GM19467 (cell line): ENCODE results near the gene UCKL1.
"Not testable (repeated sequence)": the region's sequence is repeated elsewhere in the genome, so short reads cannot be mapped to it uniquely, and the experiment has no call there.

ENCODE experiments used
- ATAC-seq: cut with Tn5 transposase; IDR thresholded peaks from one replicate; pipeline ENCODE4 v1.9.1; 2021; ENCODE audit warnings: mild to moderate bottlenecking, moderate library complexity; ENCODE audit not compliant: unreplicated experiment

The UCKL1 gene

DNA sequence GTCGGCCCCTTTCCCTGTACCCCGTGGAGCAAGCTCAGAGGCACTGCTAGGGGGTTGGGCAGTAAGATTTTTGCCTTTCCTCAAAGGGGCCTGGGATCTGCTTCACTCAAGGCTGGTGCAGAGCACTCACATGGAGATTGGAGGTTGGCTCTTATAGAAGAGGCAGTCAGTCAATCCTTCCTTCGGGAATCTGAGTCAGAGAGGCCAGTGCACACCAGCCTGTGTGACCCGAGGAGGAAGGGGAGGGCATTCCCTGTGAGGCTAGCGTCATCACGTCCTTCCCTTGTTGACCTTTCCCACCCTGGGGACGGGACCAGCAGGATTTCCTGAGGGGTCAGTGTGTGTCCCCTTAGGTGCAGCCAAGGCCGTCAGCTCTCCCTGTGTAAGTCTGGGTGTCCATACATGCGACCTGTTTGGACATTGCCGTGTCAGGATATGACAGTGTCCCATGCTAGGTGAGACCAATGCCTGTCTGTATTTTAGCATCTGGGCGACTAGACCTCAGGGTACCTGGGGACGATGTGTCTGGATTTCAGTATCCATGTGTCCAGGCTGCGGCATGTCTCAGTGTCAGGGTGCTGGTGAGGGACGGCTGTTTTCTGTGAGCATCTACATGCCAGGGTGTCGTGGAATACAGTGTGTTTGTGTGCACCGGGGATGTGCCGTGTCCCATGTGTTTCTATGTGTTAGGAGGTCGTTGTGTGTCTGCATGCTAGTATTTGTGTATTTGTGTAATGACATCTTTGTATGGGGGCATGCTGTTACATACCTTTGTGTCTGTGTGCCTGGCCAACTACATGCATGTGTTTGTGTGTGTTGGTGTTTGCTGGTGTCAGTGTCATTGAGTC is 16.3 kb upstream of the UCKL1 start:
- no peak for ATAC-seq

GRCh38 chr20:63971960-63972311 is 15.7 kb upstream of the UCKL1 start:
- not testable (repeated sequence) for ATAC-seq

- no peak for ATAC-seq
These were observed 14.7 kb upstream of the UCKL1 start for GRCh38 chr20:63970714-63971431.

- no peak for ATAC-seq
These were observed 13.9 kb upstream of the UCKL1 start, which contains the start of gene ZNF512B for GRCh38 chr20:63969838-63970713. Gene ZNF512B, minus strand, starts transcription at chr20:63969930. Its CDS starts 1,980 bp downstream, at chr20:63967950.

DNA sequence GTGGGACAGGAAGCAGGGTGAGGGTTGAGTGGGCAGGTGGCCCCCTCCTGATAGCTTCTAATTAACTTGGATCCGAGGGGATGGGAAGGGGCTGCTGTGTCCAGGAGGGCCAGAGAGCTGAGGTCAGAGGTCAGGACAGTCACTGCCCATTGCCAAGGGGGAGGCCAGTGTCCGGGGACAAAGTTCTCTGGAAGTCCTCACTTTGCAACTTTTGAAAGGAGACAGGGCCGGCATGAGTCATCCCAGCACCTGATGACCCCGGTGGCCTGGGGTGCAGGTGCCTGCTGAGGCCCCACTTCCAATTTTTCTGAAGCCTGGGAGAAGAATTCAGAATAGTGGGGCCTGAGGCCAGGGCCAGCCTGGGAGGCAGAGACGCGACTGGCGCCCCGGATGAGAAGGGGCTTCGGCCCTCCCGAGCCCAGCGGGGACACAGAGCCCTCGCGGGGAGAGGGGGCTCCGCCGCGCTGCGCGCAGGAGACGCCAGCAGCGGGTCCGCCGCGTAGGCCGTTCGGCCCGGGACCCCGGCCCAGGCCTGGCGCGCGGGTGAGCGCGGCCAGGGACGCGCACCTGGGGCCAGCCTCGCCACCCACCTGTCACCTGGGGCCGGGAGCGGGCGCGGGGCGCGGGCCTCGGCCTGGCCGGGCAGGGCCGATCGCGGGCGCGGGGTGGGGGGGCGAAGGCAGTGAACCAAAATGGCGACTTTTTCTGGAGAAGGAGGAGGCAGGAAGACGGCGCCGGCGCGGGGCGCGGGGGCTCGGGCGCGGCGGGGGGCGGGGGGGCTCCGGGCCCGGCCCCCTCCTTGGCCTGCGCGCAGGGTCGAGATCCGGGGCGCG is 12.9 kb upstream of the UCKL1 start:
- ATAC-seq: no peak

DNA sequence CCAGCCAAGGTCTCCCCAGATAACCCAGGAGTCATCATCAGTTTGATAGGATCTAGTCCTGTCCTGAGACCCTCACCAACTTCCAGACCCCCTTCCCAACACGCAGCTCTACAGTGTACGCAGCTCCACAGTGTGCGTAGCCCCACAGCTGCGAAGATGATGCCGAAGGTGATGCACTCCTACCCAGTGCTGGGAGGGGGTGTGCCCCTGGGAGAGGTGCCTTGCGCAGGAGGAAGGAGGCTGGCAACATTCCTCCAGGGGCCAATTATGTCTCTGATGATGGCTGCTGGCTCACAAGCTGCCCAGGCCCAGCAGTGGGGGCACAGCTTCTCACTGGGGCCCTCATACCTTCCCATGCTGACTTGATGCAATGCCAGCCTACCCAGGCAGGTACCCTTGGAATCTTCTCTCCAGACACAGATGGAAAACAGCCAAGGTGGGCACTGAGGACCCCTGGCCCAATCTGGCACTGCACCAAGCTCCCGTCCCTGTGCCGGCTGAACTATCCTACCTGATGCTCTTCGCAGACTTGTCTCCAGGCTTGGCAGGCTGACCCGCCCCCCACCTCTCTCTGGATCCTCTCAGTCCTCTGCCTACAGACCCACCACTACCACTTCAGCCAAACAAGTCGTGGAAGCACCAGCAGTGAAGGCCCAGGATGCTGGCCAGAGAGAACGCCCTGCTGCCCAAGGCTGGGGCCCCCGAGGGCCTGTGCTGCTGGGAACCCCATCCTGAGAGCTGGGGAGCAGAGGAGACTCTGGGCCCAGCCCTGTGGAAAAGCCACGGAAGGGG is 12.1 kb upstream of the UCKL1 start:
- no peak for ATAC-seq

- ATAC-seq: no peak
These were observed 11.3 kb upstream of the UCKL1 start for GRCh38 chr20:63967330-63968135.

GRCh38 chr20:63966944-63967322 is 10.7 kb upstream of the UCKL1 start:
- ATAC-seq: no peak

- no peak for ATAC-seq
These were observed 10.1 kb upstream of the UCKL1 start for GRCh38 chr20:63966172-63966943.

- ATAC-seq: no peak
These were observed 8.2 kb upstream of the UCKL1 start for GRCh38 chr20:63964412-63964811.

DNA sequence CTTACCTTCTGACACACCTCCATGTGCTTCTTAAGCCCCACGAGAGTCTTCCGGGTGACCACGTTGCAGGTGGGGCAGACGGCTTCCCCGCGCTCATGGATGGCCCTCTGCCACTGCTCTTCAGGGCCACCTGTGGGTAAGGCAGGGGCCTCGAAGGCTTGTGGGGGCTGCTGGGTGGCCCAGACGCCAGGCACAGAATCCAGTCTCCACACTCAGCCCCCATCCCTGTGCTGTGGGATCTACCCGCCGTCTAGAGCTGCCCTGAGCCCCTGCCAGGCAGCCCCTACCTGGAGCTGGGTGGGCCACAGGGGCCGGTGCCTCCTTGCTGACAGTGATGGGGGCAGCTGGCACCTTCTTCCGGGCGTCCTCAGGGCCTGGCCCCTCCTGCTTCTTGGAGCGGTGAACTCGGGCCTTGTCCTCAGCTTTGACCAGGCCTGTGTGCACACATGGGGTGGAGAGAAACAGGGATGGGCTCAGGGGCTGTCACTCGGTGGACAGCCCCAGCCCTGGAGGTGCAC is 7.6 kb upstream of the UCKL1 start:
- ATAC-seq: no peak

DNA sequence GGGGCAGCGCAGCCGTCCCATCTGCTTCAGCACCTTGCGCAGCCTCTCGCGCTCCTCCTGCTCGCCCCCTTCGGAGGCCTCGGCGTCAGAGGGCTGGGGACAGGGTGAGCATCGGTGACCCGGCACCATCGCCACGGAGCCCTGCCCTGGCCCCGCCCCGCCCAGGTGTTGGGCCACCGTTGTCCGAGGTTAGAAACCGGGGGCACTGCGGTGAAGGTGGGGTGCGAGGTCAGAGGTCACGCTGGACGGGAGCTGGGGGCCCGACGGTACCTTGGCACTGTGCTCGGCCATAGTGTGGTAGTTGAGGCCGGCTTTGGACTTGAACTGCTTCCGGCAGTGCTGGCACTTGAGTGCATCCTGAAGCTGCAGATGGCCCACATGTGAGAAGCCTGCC is 7.1 kb upstream of the UCKL1 start:
- no peak for ATAC-seq

DNA sequence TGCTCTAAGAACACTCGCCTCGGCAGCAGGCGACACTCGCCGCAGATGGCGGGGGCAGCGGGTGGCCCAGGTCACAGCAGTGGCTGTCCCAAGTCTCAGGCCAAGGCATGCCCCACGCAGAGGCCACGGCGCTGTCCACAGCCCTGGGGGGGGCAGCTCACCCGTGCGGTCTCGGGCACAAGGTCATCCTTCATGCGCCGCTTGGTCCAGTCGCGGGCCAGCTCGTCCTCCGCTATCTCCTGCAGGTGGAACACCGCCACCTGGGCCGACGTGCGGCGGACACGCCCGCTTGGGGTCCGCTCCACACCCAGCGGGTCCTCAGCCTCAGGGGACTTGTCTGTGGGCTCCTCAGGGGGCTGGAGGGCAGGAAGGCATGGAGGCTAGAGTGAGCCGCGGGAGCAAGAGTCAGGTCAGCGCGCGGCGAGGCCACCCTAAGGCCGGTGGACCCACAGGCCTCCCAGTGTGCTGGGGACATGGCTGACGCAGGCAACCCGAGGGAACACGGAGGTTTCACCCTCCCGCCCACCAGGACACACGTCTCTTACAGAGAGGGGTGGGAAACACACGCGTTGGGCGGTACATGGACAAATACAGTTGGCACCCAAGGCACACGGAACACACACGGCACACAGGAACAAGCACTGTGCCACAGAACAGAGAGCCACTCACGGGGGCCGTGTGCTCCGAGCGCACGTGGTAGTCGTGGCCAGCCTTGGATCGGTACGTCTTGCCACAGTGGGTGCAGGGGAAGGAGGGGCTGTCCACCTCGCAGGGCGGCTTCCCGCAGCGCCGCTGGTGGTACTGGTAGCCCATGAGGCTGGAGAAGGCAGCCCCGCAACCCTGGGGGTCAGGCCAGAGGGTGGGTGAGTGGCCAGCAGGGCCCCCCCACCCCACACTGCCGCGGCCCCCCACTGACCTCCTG is 6.5 kb upstream of the UCKL1 start:
- no peak for ATAC-seq

GRCh38 chr20:63961664-63962425 is 5.6 kb upstream of the UCKL1 start:
- ATAC-seq: no peak

- not testable (repeated sequence) for ATAC-seq
These were observed 4.7 kb upstream of the UCKL1 start for GRCh38 chr20:63960654-63961621.
